Mesothelial cell of epicardium (in vitro differentiated cells): Measurements from ENCODE around the gene TCERG1L. TPM values are rescaled to one million over a fixed set of nuclear protein-coding genes. Genes with fewer than 3 reads are reported as not detected.

Experiments
- DNase-seq, 2 experiments: peaks; one replicate each; pipeline ENCODE4 v3.0.0; 2021; ENCODE audit warnings: low spot score in 2 of 2; ENCODE audit not compliant: unreplicated experiment in 2 of 2
- H3K27ac Mint-ChIP-seq: 2 replicates; pipeline ENCODE4 v1.8.0; 2021; ENCODE audit warnings: mixed read lengths
- H3K27me3 Mint-ChIP-seq: 2 replicates; pipeline ENCODE4 v1.8.0; 2021; ENCODE audit warnings: low read depth, mixed read lengths
- H3K36me3 Mint-ChIP-seq: 2 replicates; pipeline ENCODE4 v1.8.0; 2021; ENCODE audit warnings: mixed read lengths
- H3K4me1 Mint-ChIP-seq: 2 replicates; pipeline ENCODE4 v1.8.0; 2021; ENCODE audit warnings: mixed read lengths
- H3K4me3 Mint-ChIP-seq: 2 replicates; pipeline ENCODE4 v1.8.0; 2021; ENCODE audit warnings: mild to moderate bottlenecking, moderate library complexity, mixed read lengths
- H3K9me3 Mint-ChIP-seq: 2 replicates; pipeline ENCODE4 v1.8.0; 2021; ENCODE audit warnings: mixed read lengths
- CTCF ChIP-seq: fragments of 200-600 bp; sonication (generic); IDR thresholded peaks from one replicate; pipeline ENCODE4 v1.5.0; 2021; ENCODE audit warnings: antibody characterized with exemption; ENCODE audit not compliant: unreplicated experiment
- total RNA-seq: library from RNA; stranded (reverse); gene quantifications from 3 replicates; pipeline ENCODE4 v1.2.1, GENCODE V29; 2021

TCERG1L gene
- total RNA-seq, 1 donor from 2014 or later: 0.63 TPM

GRCh38 chr10:131071721-131072120, 239.8 kb downstream of the TCERG1L start:
- Mint-ChIP-seq H3K4me1 (peaks cover 9% of the 10 kb centered on the region), H3K4me3 (no peak overlapping the region), H3K36me3 (no peaks in the 10 kb centered on the region), H3K9me3 (no peaks in the 10 kb centered on the region), H3K27ac (no peak overlapping the region), H3K27me3 (peaks cover 2% of the 10 kb centered on the region)
- DNase-seq: no peak
- no peak for TF ChIP-seq CTCF

GRCh38 chr10:131070856-131071255, 240.7 kb downstream of the TCERG1L start:
- H3K27me3 Mint-ChIP-seq: peaks cover 2% of the 10 kb centered on the region
- no peak overlapping the region for H3K4me3 Mint-ChIP-seq
- no peak for DNase-seq
- peaks cover 9% of the 10 kb centered on the region for H3K4me1 Mint-ChIP-seq
- no peak overlapping the region for H3K27ac Mint-ChIP-seq
- TF ChIP-seq CTCF: no peak
- no peaks in the 10 kb centered on the region for H3K36me3 Mint-ChIP-seq
- H3K9me3 Mint-ChIP-seq: no peaks in the 10 kb centered on the region

- no peak overlapping the region for H3K27ac Mint-ChIP-seq
- peaks cover 5% of the 10 kb centered on the region for H3K27me3 Mint-ChIP-seq
- peaks cover 9% of the 10 kb centered on the region for H3K4me1 Mint-ChIP-seq
- no peak for TF ChIP-seq CTCF
- H3K36me3 Mint-ChIP-seq: no peaks in the 10 kb centered on the region
- H3K4me3 Mint-ChIP-seq: no peak overlapping the region
- no peaks in the 10 kb centered on the region for H3K9me3 Mint-ChIP-seq
- no peak for DNase-seq
These were observed 242.8 kb downstream of the TCERG1L start for GRCh38 chr10:131068760-131069159.

- no peak for TF ChIP-seq CTCF
- Mint-ChIP-seq H3K4me3 (no peak overlapping the region), H3K4me1 (peaks cover 9% of the 10 kb centered on the region), H3K27ac (no peak overlapping the region), H3K27me3 (peaks cover 6% of the 10 kb centered on the region), H3K36me3 (no peaks in the 10 kb centered on the region), H3K9me3 (no peaks in the 10 kb centered on the region)
- DNase-seq: no peak
These were observed 243.2 kb downstream of the TCERG1L start for GRCh38 chr10:131068311-131068710.

- no peak overlapping the region for H3K4me3 Mint-ChIP-seq
- DNase-seq: no peak
- H3K36me3 Mint-ChIP-seq: no peaks in the 10 kb centered on the region
- H3K9me3 Mint-ChIP-seq: no peaks in the 10 kb centered on the region
- H3K4me1 Mint-ChIP-seq: peaks cover 9% of the 10 kb centered on the region
- TF ChIP-seq CTCF: no peak
- H3K27ac Mint-ChIP-seq: no peak overlapping the region
- H3K27me3 Mint-ChIP-seq: peaks cover 7% of the 10 kb centered on the region
These were observed 243.8 kb downstream of the TCERG1L start for GRCh38 chr10:131067690-131068089.

- Mint-ChIP-seq H3K9me3 (no peaks in the 10 kb centered on the region), H3K27ac (no peak overlapping the region), H3K4me1 (peaks cover 1% of the 10 kb centered on the region), H3K27me3 (peaks cover 7% of the 10 kb centered on the region), H3K4me3 (no peak overlapping the region), H3K36me3 (no peaks in the 10 kb centered on the region)
- TF ChIP-seq CTCF: no peak
- no peak for DNase-seq
These were observed 245.7 kb downstream of the TCERG1L start for GRCh38 chr10:131065673-131066305.
